ENCODE results near the gene SIRT4.

GRCh38 chr12:120254809-120255208 lies 47.3 kb upstream of the SIRT4 start:
- TF ChIP-seq, protein P1, sequence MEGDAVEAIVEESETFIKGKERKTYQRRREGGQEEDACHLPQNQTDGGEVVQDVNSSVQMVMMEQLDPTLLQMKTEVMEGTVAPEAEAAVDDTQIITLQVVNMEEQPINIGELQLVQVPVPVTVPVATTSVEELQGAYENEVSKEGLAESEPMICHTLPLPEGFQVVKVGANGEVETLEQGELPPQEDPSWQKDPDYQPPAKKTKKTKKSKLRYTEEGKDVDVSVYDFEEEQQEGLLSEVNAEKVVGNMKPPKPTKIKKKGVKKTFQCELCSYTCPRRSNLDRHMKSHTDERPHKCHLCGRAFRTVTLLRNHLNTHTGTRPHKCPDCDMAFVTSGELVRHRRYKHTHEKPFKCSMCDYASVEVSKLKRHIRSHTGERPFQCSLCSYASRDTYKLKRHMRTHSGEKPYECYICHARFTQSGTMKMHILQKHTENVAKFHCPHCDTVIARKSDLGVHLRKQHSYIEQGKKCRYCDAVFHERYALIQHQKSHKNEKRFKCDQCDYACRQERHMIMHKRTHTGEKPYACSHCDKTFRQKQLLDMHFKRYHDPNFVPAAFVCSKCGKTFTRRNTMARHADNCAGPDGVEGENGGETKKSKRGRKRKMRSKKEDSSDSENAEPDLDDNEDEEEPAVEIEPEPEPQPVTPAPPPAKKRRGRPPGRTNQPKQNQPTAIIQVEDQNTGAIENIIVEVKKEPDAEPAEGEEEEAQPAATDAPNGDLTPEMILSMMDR (IDR thresholded peaks at IDR 0.05; ENCODE audit: insufficient read depth, low read depth, low read length): no peak
- TF ChIP-seq EZH2 (IDR thresholded peaks at IDR 0.05; ENCODE audit: insufficient read depth, low read length): no peak
